Adrenal gland (tissue), 12 donors: ENCODE measurements around the gene GALNT1. TPM values are rescaled to one million over a fixed set of nuclear protein-coding genes. Genes with fewer than 3 reads are reported as not detected.

Experiments used
- DNase-seq, 7 donors: peaks; one replicate each; pipeline ENCODE4 v3.0.0-alpha.2; 2019 to 2020
- H3K27ac ChIP-seq, 5 donors: fragments of 200-600 bp; sonication (generic) in 4 of 5; 1 replicate in 3 of 5; 2 replicates in 2 of 5; pipeline versions ENCODE4 v1.5.1 to v1.8.0; 2016 to 2020; ENCODE audit warnings: mild to moderate bottlenecking in 1 of 5
- H3K27me3 ChIP-seq: fragments of 200-600 bp; 2 replicates; pipeline ENCODE4 v1.8.0; 2021
- H3K36me3 ChIP-seq, 2 donors: fragments of 200-600 bp; replicated peaks in 1 of 2; 1 replicate in 1 of 2; 2 replicates in 1 of 2; pipeline versions ENCODE4 v1.5.1 to v1.8.0; 2018 to 2022
- H3K4me1 ChIP-seq, 2 donors: fragments of 200-600 bp; replicated peaks in 1 of 2; 1 replicate in 1 of 2; 2 replicates in 1 of 2; pipeline versions ENCODE4 v1.5.1 to v1.8.0; 2018 to 2021
- H3K4me3 ChIP-seq, 4 donors: fragments of 200-600 bp; sonication (generic) in 3 of 4; one replicate each; pipeline ENCODE4 v1.5.1; 2016 to 2018
- H3K9me3 ChIP-seq, 3 donors: fragments of 200-600 bp; sonication (generic) in 1 of 3; replicated peaks in 1 of 3; 1 replicate in 2 of 3; 2 replicates in 1 of 3; pipeline versions ENCODE4 v1.5.1 to v1.8.0; 2016 to 2021
- CTCF ChIP-seq, 6 experiments: fragments of 450-650 bp in 4 of 6; fragments of 200-600 bp in 2 of 6; sonication (generic) in 1 of 6; IDR thresholded peaks; 1 replicate in 5 of 6; 2 replicates in 1 of 6; pipeline versions ENCODE4 v1.5.1 to v1.8.0; 2016 to 2021; ENCODE audit warnings: antibody characterized with exemption in 6 of 6, mild to moderate bottlenecking in 2 of 6, moderate library complexity in 1 of 6
- POLR2A ChIP-seq, 2 donors: fragments of 450-650 bp; IDR thresholded peaks; one replicate each; pipeline ENCODE4 v1.6.1; 2017; ENCODE audit warnings: antibody characterized with exemption in 2 of 2, mild to moderate bottlenecking in 2 of 2, moderate library complexity in 1 of 2
- WGBS, 4 donors: extraction: QIAGEN DNeasy Blood & Tissue Kit in 2 of 4; methylation state at CpG; one replicate each; pipeline versions ENCODE4 v1.1.5 to v1.1.7; 2013 to 2017; 5-methylcytosine and 5-hydroxymethylcytosine counted together
- intact Hi-C, 2 donors: fragments of 100-400 bp; cut with DNase I; formaldehyde crosslinking; loops; one replicate each; pipeline versions ENCODE4 v1.14.1 to v1.15.0; 2022 to 2023
- polyA plus RNA-seq, 3 donors: library from polyadenylated mRNA; stranded (reverse); fragments of 200-250 nt in 2 of 3; fragments of 350-450 nt in 1 of 3; fragmentation: Illumina TruSeq in 1 of 3; extraction: RNeasy Lipid Tissue Mini Kit (QIAGEN cat#74804) in 1 of 3; gene quantifications; one replicate each; pipeline ENCODE4 v1.2.3, GENCODE V29; 2013 to 2014
- total RNA-seq, 9 donors: library from RNA; depleted of rRNA in 4 of 9; stranded (reverse); fragments of >200 nt in 4 of 9; fragments of 120-200 nt in 1 of 9; fragmentation: NEBNext Ultra II Directional in 1 of 9; extraction: Animal tissue kit (Norgen Biotek cat#: 25700) in 1 of 9; gene quantifications; one replicate each; pipeline versions ENCODE4 v1.1.0 to v1.2.4, GENCODE V29; 2013 to 2023
- donor health status: healthy with polysubstance abuse.
- donor health status: Bipolar disorder and iron deficiency.
- donor health status: DM: yes; HTN: yes; CAD: no.
- donor health status: DM: no; HTN: no; CAD: no.
- donor health status: DM: no; HTN: no; CAD: no.
- donor health status: DM: yes; HTN: yes; CAD: no.

GALNT1 gene
- total and polyA plus RNA-seq, 12 donors = 9.7 to 130 (median 65.4) TPM

GRCh38 chr18:35641467-35641866 is 59.9 kb downstream of the GALNT1 start:
- no peak for TF ChIP-seq CTCF (IDR thresholded peaks at IDR 0.05)
- TF ChIP-seq POLR2A (IDR thresholded peaks at IDR 0.05) = no peak
- Histone ChIP-seq H3K4me3 (no peak overlapping the region), H3K36me3 (no peaks in the 10 kb centered on the region), H3K9me3 (no peaks in the 10 kb centered on the region), H3K4me1 (no peaks in the 10 kb centered on the region), H3K27me3 (no peaks in the 10 kb centered on the region), H3K27ac (no peak overlapping the region)
- intact Hi-C loops = no loop called here
- DNase-seq = no peak
- WGBS, 4 donors = 93 to 98% (median 96%) methylated on average over 4 of the region's 4 CpGs

GRCh38 chr18:35641916-35642315 is 60.4 kb downstream of the GALNT1 start:
- Histone ChIP-seq H3K27ac (no peak overlapping the region), H3K36me3 (no peaks in the 10 kb centered on the region), H3K27me3 (no peaks in the 10 kb centered on the region), H3K4me1 (no peaks in the 10 kb centered on the region), H3K4me3 (no peak overlapping the region), H3K9me3 (no peaks in the 10 kb centered on the region)
- TF ChIP-seq CTCF (IDR thresholded peaks at IDR 0.05) (no peak), POLR2A (IDR thresholded peaks at IDR 0.05) (no peak)
- no peak for DNase-seq
- intact Hi-C loops = no loop called here
- WGBS, 4 donors = 96 to 98% (median 97%) methylated on average over 3 of the region's 3 CpGs

- Histone ChIP-seq H3K27me3 (no peaks in the 10 kb centered on the region), H3K4me3 (no peak overlapping the region), H3K9me3 (no peaks in the 10 kb centered on the region), H3K27ac (no peak overlapping the region), H3K4me1 (no peaks in the 10 kb centered on the region), H3K36me3 (no peaks in the 10 kb centered on the region)
- intact Hi-C loops = no loop called here
- 74 to 92% (median 91%) methylated on average over 2 to 4 of the region's 4 CpGs for WGBS, 4 donors
- DNase-seq = no peak
- TF ChIP-seq POLR2A (IDR thresholded peaks at IDR 0.05) = no peak
- no peak for TF ChIP-seq CTCF (IDR thresholded peaks at IDR 0.05)
Observed at GRCh38 chr18:35642802-35643201, 61.3 kb downstream of the GALNT1 start.

- Histone ChIP-seq H3K4me1 (no peaks in the 10 kb centered on the region), H3K36me3 (no peaks in the 10 kb centered on the region), H3K27ac (no peak overlapping the region), H3K4me3 (no peak overlapping the region), H3K9me3 (no peaks in the 10 kb centered on the region), H3K27me3 (no peaks in the 10 kb centered on the region)
- intact Hi-C loops = no loop called here
- no peak for TF ChIP-seq POLR2A (IDR thresholded peaks at IDR 0.05)
- TF ChIP-seq CTCF (IDR thresholded peaks at IDR 0.05) = no peak
- DNase-seq = no peak
Observed at GRCh38 chr18:35646449-35646848, 64.9 kb downstream of the GALNT1 start.
